BE2C (cell line): ENCODE data around the gene HHIPL1.

Experiments
- DNase-seq: peaks from one replicate; pipeline ENCODE4 v3.0.0-alpha.2; 2020
- H3K27me3 ChIP-seq: fragments of 250-450 bp; sonication (Bioruptor Pico); 2 replicates; pipeline ENCODE4 v1.5.1; 2020; ENCODE audit warnings: mild to moderate bottlenecking
- H3K36me3 ChIP-seq: fragments of 250-450 bp; sonication (Bioruptor Pico); 2 replicates; pipeline ENCODE4 v1.5.1; 2020; ENCODE audit warnings: mild to moderate bottlenecking
- H3K4me1 ChIP-seq: fragments of 250-450 bp; sonication (Bioruptor Pico); 2 replicates; pipeline ENCODE4 v1.5.1; 2020
- H3K4me3 ChIP-seq: 2 replicates; pipeline ENCODE4 v1.5.1; 2011; ENCODE audit warnings: low read depth, low read length
- H3K9me3 ChIP-seq: fragments of 250-450 bp; sonication (Bioruptor Pico); 2 replicates; pipeline ENCODE4 v1.5.1; 2020
- CTCF ChIP-seq: IDR thresholded peaks from 2 replicates; pipeline ENCODE4 v1.5.1; 2012; ENCODE audit warnings: mild to moderate bottlenecking, low read depth, low read length

HHIPL1 gene

GRCh38 chr14:99707921-99708320 is 63.0 kb downstream of the HHIPL1 start:
- Histone ChIP-seq H3K4me3 (no peak overlapping the region), H3K27me3 (peaks cover 4% of the 10 kb centered on the region; the same call in 1 of the 2 replicates), H3K9me3 (no peaks in the 10 kb centered on the region; the same call in 1 of the 2 replicates), H3K36me3 (no peaks in the 10 kb centered on the region), H3K4me1 (no peaks in the 10 kb centered on the region)
- TF ChIP-seq CTCF, result no peak
- no peak for DNase-seq

GRCh38 chr14:99708449-99708848 is 63.5 kb downstream of the HHIPL1 start:
- no peak for DNase-seq
- TF ChIP-seq CTCF, result no peak
- Histone ChIP-seq H3K4me3 (no peak overlapping the region), H3K4me1 (no peaks in the 10 kb centered on the region), H3K36me3 (no peaks in the 10 kb centered on the region), H3K9me3 (no peaks in the 10 kb centered on the region; the same call in 1 of the 2 replicates), H3K27me3 (peaks cover 4% of the 10 kb centered on the region; the same call in 1 of the 2 replicates)

- H3K36me3 ChIP-seq, result no peaks in the 10 kb centered on the region
Measured at GRCh38 chr14:99713972-99714371, 69.0 kb downstream of the HHIPL1 start.

GRCh38 chr14:99715266-99716000 is 70.5 kb downstream of the HHIPL1 start:
- DNase-seq, result no peak
- no peak for TF ChIP-seq CTCF
- Histone ChIP-seq H3K9me3 (no peaks in the 10 kb centered on the region), H3K36me3 (no peaks in the 10 kb centered on the region), H3K4me3 (no peak overlapping the region), H3K27me3 (peaks cover 4% of the 10 kb centered on the region; the same call in 1 of the 2 replicates), H3K4me1 (no peaks in the 10 kb centered on the region)

More at GRCh38 chr14:99713972-99714371, 69.0 kb downstream of the HHIPL1 start:
- no peak overlapping the region for H3K4me3 ChIP-seq
- no peak for DNase-seq
- TF ChIP-seq CTCF, result no peak
- H3K9me3 ChIP-seq, result no peaks in the 10 kb centered on the region; the same call in 1 of the 2 replicates
- peaks cover 4% of the 10 kb centered on the region; the same call in 1 of the 2 replicates for H3K27me3 ChIP-seq
- H3K4me1 ChIP-seq, result no peaks in the 10 kb centered on the region

GRCh38 chr14:99716091-99716849 is 71.3 kb downstream of the HHIPL1 start:
- H3K4me1 ChIP-seq, result no peaks in the 10 kb centered on the region
- H3K27me3 ChIP-seq, result peaks cover 4% of the 10 kb centered on the region; the same call in 1 of the 2 replicates
- H3K36me3 ChIP-seq, result no peaks in the 10 kb centered on the region
- no peak for DNase-seq
- TF ChIP-seq CTCF, result no peak
- no peak overlapping the region for H3K4me3 ChIP-seq
- H3K9me3 ChIP-seq, result no peaks in the 10 kb centered on the region
